ENCODE measurements around the gene JMJD1C.
"Not testable (repeated sequence)": the region's sequence is repeated elsewhere in the genome, so short reads cannot be mapped to it uniquely, and the experiment has no call there.

Gene JMJD1C

GRCh38 chr10:63465293-63466143, at the start of gene JMJD1C:
Gene JMJD1C (minus strand): TSS chr10:63465977. CDS start chr10:63465662, 315 bp downstream.
- DNase-seq (ENCODE audit: low read depth, low spot score): peak; percentile 40

GRCh38 chr10:63515002-63515763, 49.4 kb upstream of the JMJD1C start:
- DNase-seq (ENCODE audit: low read depth, low spot score): peak; percentile 29

GRCh38 chr10:63506554-63506953, 40.8 kb upstream of the JMJD1C start:
- no peak for DNase-seq (ENCODE audit: low read depth, low spot score)

GRCh38 chr10:63505562-63505961, 39.8 kb upstream of the JMJD1C start:
- no peak for DNase-seq (ENCODE audit: low read depth, low spot score)

GRCh38 chr10:63504145-63504881, 38.5 kb upstream of the JMJD1C start:
- DNase-seq (ENCODE audit: low read depth, low spot score): no peak

GRCh38 chr10:63503395-63503794, 37.6 kb upstream of the JMJD1C start:
- no peak for DNase-seq (ENCODE audit: low read depth, low spot score)

- no peak for DNase-seq (ENCODE audit: low read depth, low spot score)
Observed at GRCh38 chr10:63502832-63503231, 37.1 kb upstream of the JMJD1C start.

- DNase-seq (ENCODE audit: low read depth, low spot score): no peak
Observed at GRCh38 chr10:63501954-63502353, 36.2 kb upstream of the JMJD1C start.

GRCh38 chr10:63500551-63500950, 34.8 kb upstream of the JMJD1C start:
- DNase-seq (ENCODE audit: low read depth, low spot score): not testable (repeated sequence)

GRCh38 chr10:63498665-63499064, 32.9 kb upstream of the JMJD1C start:
- no peak for DNase-seq (ENCODE audit: low read depth, low spot score)

- DNase-seq (ENCODE audit: low read depth, low spot score): no peak
Observed at GRCh38 chr10:63497321-63497720, 31.5 kb upstream of the JMJD1C start.

GRCh38 chr10:63496561-63496960, 30.8 kb upstream of the JMJD1C start:
- DNase-seq (ENCODE audit: low read depth, low spot score): no peak

- no peak for DNase-seq (ENCODE audit: low read depth, low spot score)
Observed at GRCh38 chr10:63494951-63495350, 29.2 kb upstream of the JMJD1C start.

GRCh38 chr10:63493004-63493403, 27.2 kb upstream of the JMJD1C start:
- no peak for DNase-seq (ENCODE audit: low read depth, low spot score)

GRCh38 chr10:63492317-63492690, 26.5 kb upstream of the JMJD1C start:
- DNase-seq (ENCODE audit: low read depth, low spot score): not testable (repeated sequence)

- DNase-seq (ENCODE audit: low read depth, low spot score): peak; percentile 75
Observed at GRCh38 chr10:63491588-63492316, 26.0 kb upstream of the JMJD1C start.

GRCh38 chr10:63489838-63490237, 24.1 kb upstream of the JMJD1C start:
- DNase-seq (ENCODE audit: low read depth, low spot score): no peak

GRCh38 chr10:63487990-63488389, 22.2 kb upstream of the JMJD1C start:
- DNase-seq (ENCODE audit: low read depth, low spot score): no peak

- no peak for DNase-seq (ENCODE audit: low read depth, low spot score)
Observed at GRCh38 chr10:63483983-63484382, 18.2 kb upstream of the JMJD1C start.

GRCh38 chr10:63481815-63482421, 16.1 kb upstream of the JMJD1C start:
- DNase-seq (ENCODE audit: low read depth, low spot score): no peak

GRCh38 chr10:63480237-63480636, 14.5 kb upstream of the JMJD1C start:
- DNase-seq (ENCODE audit: low read depth, low spot score): no peak

Data from smooth muscle cell of the brain vasculature (primary cell).